H1 (cell line): ENCODE measurements around the gene ZHX3. TPM values are rescaled to one million over a fixed set of nuclear protein-coding genes. Genes with fewer than 3 reads are reported as not detected.

Experiments used
- POU5F1 ChIP-seq: IDR thresholded peaks from 2 replicates; pipeline ENCODE4 v1.6.1; 2011; ENCODE audit warnings: low read depth, mild to moderate bottlenecking, low read length, moderate library complexity
- RNF2 ChIP-seq: fragments of 200-900, 300-1000 bp; sonication (generic); IDR thresholded peaks from 2 replicates; pipeline ENCODE4 v1.7.1; 2016; ENCODE audit warnings: borderline replicate concordance, low read depth, mild to moderate bottlenecking, antibody characterized with exemption, low read length; ENCODE audit not compliant: poor library complexity, severe bottlenecking; ENCODE audit errors: missing control alignments
- polyA plus RNA-seq, 7 experiments: library from polyadenylated mRNA; depleted of rRNA in 3 of 7; stranded (reverse) in 5 of 7; unstranded in 2 of 7; fragments of >200 nt in 5 of 7; fragments of 200-250 nt in 2 of 7; gene quantifications; 1 replicate in 5 of 7; 2 replicates in 1 of 7; 4 replicates in 1 of 7; pipeline versions ENCODE4 v1.2.1 to v1.2.3, GENCODE V29; 2011 to 2013; ENCODE audit warnings: missing spikeins in 2 of 7, mixed read lengths in 2 of 7
- total RNA-seq: library from RNA; stranded (reverse); fragmentation: NEBNext Ultra II Directional; extraction: Animal tissue kit (Norgen Biotek cat#: 25700); gene quantifications from 2 replicates; pipeline ENCODE4 v1.2.1, GENCODE V29; 2021
- TF ChIP-seq, protein P1 (sequence below): fragments of 300-600 bp; sonication (generic); IDR thresholded peaks from 2 replicates; pipeline ENCODE4 v1.7.1; 2012; ENCODE audit warnings: low read length, moderate library complexity, mild to moderate bottlenecking, inconsistent platforms; ENCODE audit not compliant: insufficient replicate concordance

Gene ZHX3
- total and polyA plus RNA-seq, 2 of the 8 experiments (the other 6 are each of a cell fraction or from before 2014, with no cell fraction given) = 1.00 to 7.8 TPM

DNA sequence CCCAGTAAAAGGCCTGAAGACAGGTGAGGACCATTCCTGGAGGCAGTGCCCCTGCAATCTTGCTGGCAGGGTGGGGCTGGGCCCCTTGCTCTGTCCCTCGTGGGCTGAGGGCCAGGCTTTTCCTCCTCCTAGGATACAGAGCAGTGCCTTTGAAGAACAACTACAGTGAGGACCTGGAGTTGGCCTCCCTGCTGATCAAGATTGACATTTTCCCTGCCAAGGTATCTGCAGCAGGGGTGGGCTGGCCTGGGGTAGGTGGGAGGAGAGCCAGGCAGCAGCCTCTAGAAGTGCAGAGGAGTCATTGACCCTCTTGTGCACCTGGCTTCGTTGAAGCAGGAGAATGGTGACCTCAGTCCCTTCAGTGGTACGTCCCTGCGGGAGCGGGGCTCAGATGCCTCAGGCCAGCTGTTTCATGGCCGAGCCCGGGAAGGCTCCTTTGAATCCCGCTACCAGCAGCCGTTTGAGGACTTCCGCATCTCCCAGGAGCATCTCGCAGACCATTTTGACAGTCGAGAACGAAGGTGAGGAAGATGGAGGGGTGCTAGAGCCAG lies 143.7 kb downstream of the ZHX3 start (continued):
- TF ChIP-seq, protein P1, sequence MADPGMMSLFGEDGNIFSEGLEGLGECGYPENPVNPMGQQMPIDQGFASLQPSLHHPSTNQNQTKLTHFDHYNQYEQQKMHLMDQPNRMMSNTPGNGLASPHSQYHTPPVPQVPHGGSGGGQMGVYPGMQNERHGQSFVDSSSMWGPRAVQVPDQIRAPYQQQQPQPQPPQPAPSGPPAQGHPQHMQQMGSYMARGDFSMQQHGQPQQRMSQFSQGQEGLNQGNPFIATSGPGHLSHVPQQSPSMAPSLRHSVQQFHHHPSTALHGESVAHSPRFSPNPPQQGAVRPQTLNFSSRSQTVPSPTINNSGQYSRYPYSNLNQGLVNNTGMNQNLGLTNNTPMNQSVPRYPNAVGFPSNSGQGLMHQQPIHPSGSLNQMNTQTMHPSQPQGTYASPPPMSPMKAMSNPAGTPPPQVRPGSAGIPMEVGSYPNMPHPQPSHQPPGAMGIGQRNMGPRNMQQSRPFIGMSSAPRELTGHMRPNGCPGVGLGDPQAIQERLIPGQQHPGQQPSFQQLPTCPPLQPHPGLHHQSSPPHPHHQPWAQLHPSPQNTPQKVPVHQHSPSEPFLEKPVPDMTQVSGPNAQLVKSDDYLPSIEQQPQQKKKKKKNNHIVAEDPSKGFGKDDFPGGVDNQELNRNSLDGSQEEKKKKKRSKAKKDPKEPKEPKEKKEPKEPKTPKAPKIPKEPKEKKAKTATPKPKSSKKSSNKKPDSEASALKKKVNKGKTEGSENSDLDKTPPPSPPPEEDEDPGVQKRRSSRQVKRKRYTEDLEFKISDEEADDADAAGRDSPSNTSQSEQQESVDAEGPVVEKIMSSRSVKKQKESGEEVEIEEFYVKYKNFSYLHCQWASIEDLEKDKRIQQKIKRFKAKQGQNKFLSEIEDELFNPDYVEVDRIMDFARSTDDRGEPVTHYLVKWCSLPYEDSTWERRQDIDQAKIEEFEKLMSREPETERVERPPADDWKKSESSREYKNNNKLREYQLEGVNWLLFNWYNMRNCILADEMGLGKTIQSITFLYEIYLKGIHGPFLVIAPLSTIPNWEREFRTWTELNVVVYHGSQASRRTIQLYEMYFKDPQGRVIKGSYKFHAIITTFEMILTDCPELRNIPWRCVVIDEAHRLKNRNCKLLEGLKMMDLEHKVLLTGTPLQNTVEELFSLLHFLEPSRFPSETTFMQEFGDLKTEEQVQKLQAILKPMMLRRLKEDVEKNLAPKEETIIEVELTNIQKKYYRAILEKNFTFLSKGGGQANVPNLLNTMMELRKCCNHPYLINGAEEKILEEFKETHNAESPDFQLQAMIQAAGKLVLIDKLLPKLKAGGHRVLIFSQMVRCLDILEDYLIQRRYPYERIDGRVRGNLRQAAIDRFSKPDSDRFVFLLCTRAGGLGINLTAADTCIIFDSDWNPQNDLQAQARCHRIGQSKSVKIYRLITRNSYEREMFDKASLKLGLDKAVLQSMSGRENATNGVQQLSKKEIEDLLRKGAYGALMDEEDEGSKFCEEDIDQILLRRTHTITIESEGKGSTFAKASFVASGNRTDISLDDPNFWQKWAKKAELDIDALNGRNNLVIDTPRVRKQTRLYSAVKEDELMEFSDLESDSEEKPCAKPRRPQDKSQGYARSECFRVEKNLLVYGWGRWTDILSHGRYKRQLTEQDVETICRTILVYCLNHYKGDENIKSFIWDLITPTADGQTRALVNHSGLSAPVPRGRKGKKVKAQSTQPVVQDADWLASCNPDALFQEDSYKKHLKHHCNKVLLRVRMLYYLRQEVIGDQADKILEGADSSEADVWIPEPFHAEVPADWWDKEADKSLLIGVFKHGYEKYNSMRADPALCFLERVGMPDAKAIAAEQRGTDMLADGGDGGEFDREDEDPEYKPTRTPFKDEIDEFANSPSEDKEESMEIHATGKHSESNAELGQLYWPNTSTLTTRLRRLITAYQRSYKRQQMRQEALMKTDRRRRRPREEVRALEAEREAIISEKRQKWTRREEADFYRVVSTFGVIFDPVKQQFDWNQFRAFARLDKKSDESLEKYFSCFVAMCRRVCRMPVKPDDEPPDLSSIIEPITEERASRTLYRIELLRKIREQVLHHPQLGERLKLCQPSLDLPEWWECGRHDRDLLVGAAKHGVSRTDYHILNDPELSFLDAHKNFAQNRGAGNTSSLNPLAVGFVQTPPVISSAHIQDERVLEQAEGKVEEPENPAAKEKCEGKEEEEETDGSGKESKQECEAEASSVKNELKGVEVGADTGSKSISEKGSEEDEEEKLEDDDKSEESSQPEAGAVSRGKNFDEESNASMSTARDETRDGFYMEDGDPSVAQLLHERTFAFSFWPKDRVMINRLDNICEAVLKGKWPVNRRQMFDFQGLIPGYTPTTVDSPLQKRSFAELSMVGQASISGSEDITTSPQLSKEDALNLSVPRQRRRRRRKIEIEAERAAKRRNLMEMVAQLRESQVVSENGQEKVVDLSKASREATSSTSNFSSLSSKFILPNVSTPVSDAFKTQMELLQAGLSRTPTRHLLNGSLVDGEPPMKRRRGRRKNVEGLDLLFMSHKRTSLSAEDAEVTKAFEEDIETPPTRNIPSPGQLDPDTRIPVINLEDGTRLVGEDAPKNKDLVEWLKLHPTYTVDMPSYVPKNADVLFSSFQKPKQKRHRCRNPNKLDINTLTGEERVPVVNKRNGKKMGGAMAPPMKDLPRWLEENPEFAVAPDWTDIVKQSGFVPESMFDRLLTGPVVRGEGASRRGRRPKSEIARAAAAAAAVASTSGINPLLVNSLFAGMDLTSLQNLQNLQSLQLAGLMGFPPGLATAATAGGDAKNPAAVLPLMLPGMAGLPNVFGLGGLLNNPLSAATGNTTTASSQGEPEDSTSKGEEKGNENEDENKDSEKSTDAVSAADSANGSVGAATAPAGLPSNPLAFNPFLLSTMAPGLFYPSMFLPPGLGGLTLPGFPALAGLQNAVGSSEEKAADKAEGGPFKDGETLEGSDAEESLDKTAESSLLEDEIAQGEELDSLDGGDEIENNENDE = no peak
- TF ChIP-seq RNF2 = no peak
- no peak for TF ChIP-seq POU5F1
